KMS-11 (cell line): ENCODE results near the gene DLX3.

Experiments
- H2AFZ ChIP-seq: fragments of 200-600 bp; sonication (generic); 2 replicates; pipeline ENCODE4 v1.6.1; 2016; ENCODE audit warnings: antibody characterized with exemption, mixed run types, low read depth
- H3K27ac ChIP-seq: fragments of 200-600 bp; sonication (generic); 2 replicates; pipeline ENCODE4 v1.6.1; 2016; ENCODE audit warnings: mild to moderate bottlenecking, mixed run types
- H3K27me3 ChIP-seq: fragments of 200-600 bp; sonication (generic); 2 replicates; pipeline ENCODE4 v1.6.1; 2017; ENCODE audit warnings: mild to moderate bottlenecking, low read depth, mixed run types, moderate library complexity; ENCODE audit not compliant: insufficient read depth
- H3K36me3 ChIP-seq: fragments of 200-600 bp; sonication (generic); 2 replicates; pipeline ENCODE4 v1.6.1; 2017; ENCODE audit warnings: mild to moderate bottlenecking, mixed run types; ENCODE audit not compliant: insufficient read depth
- H3K4me1 ChIP-seq: fragments of 200-600 bp; sonication (generic); 2 replicates; pipeline ENCODE4 v1.6.1; 2016; ENCODE audit warnings: mild to moderate bottlenecking, low read depth, mixed run types; ENCODE audit not compliant: poor library complexity, severe bottlenecking
- H3K4me2 ChIP-seq: fragments of 200-600 bp; sonication (generic); 2 replicates; pipeline ENCODE4 v1.7.0; 2016; ENCODE audit warnings: mild to moderate bottlenecking, mixed run types
- H3K4me3 ChIP-seq: fragments of 200-600 bp; sonication (generic); IDR thresholded peaks from 2 replicates; pipeline ENCODE4 v1.6.1; 2017; ENCODE audit warnings: low read depth, low read length, mixed read lengths; ENCODE audit not compliant: insufficient read depth
- H3K79me2 ChIP-seq: fragments of 200-600 bp; sonication (generic); 2 replicates; pipeline ENCODE4 v1.6.1; 2016; ENCODE audit warnings: low read depth, mixed run types; ENCODE audit not compliant: insufficient read depth
- H3K9ac ChIP-seq: fragments of 200-600 bp; sonication (generic); 2 replicates; pipeline ENCODE4 v1.6.1; 2016; ENCODE audit warnings: mild to moderate bottlenecking, mixed run types
- H4K20me1 ChIP-seq: fragments of 200-600 bp; sonication (generic); 2 replicates; pipeline ENCODE4 v1.6.1; 2016; ENCODE audit warnings: mild to moderate bottlenecking, mixed run types; ENCODE audit not compliant: insufficient read depth
- TF ChIP-seq, protein P1 (sequence below): fragments of 200-600 bp; sonication (generic); conservative IDR thresholded peaks from 2 replicates; pipeline ENCODE4 v1.6.1; 2017; ENCODE audit warnings: low read depth, mild to moderate bottlenecking, antibody characterized with exemption, low read length, moderate library complexity, mixed read lengths

The DLX3 gene

GRCh38 chr17:49941427-49941826, 53.6 kb downstream of the DLX3 start:
- H2AFZ ChIP-seq = no peak overlapping the region
- no peaks in the 10 kb centered on the region for H4K20me1 ChIP-seq
- H3K4me2 ChIP-seq = no peak overlapping the region
- peaks cover 99% of the 10 kb centered on the region for H3K27me3 ChIP-seq
- no peaks in the 10 kb centered on the region for H3K36me3 ChIP-seq
- no peak overlapping the region for H3K27ac ChIP-seq
- TF ChIP-seq, protein P1, sequence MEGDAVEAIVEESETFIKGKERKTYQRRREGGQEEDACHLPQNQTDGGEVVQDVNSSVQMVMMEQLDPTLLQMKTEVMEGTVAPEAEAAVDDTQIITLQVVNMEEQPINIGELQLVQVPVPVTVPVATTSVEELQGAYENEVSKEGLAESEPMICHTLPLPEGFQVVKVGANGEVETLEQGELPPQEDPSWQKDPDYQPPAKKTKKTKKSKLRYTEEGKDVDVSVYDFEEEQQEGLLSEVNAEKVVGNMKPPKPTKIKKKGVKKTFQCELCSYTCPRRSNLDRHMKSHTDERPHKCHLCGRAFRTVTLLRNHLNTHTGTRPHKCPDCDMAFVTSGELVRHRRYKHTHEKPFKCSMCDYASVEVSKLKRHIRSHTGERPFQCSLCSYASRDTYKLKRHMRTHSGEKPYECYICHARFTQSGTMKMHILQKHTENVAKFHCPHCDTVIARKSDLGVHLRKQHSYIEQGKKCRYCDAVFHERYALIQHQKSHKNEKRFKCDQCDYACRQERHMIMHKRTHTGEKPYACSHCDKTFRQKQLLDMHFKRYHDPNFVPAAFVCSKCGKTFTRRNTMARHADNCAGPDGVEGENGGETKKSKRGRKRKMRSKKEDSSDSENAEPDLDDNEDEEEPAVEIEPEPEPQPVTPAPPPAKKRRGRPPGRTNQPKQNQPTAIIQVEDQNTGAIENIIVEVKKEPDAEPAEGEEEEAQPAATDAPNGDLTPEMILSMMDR = no peak
- H3K9ac ChIP-seq = no peak overlapping the region
- no peaks in the 10 kb centered on the region for H3K79me2 ChIP-seq
- H3K4me3 ChIP-seq = no peak overlapping the region
- no peaks in the 10 kb centered on the region for H3K4me1 ChIP-seq
